Naive thymus-derived CD4-positive, alpha-beta T cell (primary cell): ENCODE measurements around the gene LACTB. TPM values are rescaled to one million over a fixed set of nuclear protein-coding genes. Genes with fewer than 3 reads are reported as not detected.

ENCODE experiments used
- ATAC-seq: fragments of 150-1000 bp; cut with Tn5 transposase; 2 replicates; pipeline ENCODE4 v1.10.0; 2021; ENCODE audit warnings: mild to moderate bottlenecking, moderate library complexity
- CTCF ChIA-PET: fragments of 350-600 bp; sonication (Branson Sonifier 250); formaldehyde crosslinking; loops from one replicate; lab custom pipeline; 2021; ENCODE audit warnings: antibody characterized with exemption; lab: Charles Lee
- POLR2A ChIA-PET: fragments of 350-600 bp; sonication (Branson Sonifier 250); formaldehyde crosslinking; loops from one replicate; lab custom pipeline; 2021; ENCODE audit warnings: antibody characterized with exemption, inconsistent platforms; lab: Charles Lee
- DNase-seq, 9 donors: peaks; one replicate each; pipeline versions ENCODE4 v3.0.0 to v3.0.0-alpha.2; 2020 to 2022; ENCODE audit warnings: mixed read lengths in 1 of 9
- H3K27ac ChIP-seq: one replicate; pipeline ENCODE4 v1.7.0; 2013; ENCODE audit warnings: mild to moderate bottlenecking, low read depth, low read length, moderate library complexity
- H3K27me3 ChIP-seq, 2 donors: one replicate each; pipeline ENCODE4 v1.7.0; 2013; ENCODE audit warnings: low read length in 2 of 2, mild to moderate bottlenecking in 2 of 2, moderate library complexity in 2 of 2; ENCODE audit not compliant: control insufficient read depth in 2 of 2, insufficient read depth in 2 of 2
- H3K36me3 ChIP-seq, 3 experiments: 1 replicate in 2 of 3; 2 replicates in 1 of 3; pipeline ENCODE4 v1.7.0; 2013; ENCODE audit warnings: low read length in 3 of 3, mild to moderate bottlenecking in 3 of 3, moderate library complexity in 1 of 3; ENCODE audit not compliant: insufficient read depth in 3 of 3, control insufficient read depth in 2 of 3
- H3K4me1 ChIP-seq, 2 donors: one replicate each; pipeline ENCODE4 v1.7.0; 2013; ENCODE audit warnings: low read length in 2 of 2, mild to moderate bottlenecking in 2 of 2, moderate library complexity in 1 of 2; ENCODE audit not compliant: control insufficient read depth in 2 of 2, insufficient read depth in 2 of 2
- H3K4me3 ChIP-seq: 2 replicates; pipeline ENCODE4 v1.7.0; 2013; ENCODE audit warnings: mild to moderate bottlenecking, low read length
- H3K9me3 ChIP-seq, 3 experiments: 1 replicate in 2 of 3; 2 replicates in 1 of 3; pipeline ENCODE4 v1.7.0; 2013; ENCODE audit warnings: low read length in 3 of 3; ENCODE audit not compliant: control insufficient read depth in 2 of 3
- H3K27ac Mint-ChIP-seq, 9 donors: one replicate each; pipeline ENCODE4 v1.8.0; 2020 to 2022; ENCODE audit warnings: mixed read lengths in 9 of 9, mild to moderate bottlenecking in 8 of 9, moderate library complexity in 5 of 9, inconsistent platforms in 2 of 9
- H3K27me3 Mint-ChIP-seq, 5 donors: one replicate each; pipeline ENCODE4 v1.8.0; 2021 to 2022; ENCODE audit warnings: mixed read lengths in 5 of 5, mild to moderate bottlenecking in 1 of 5
- H3K36me3 Mint-ChIP-seq, 5 donors: one replicate each; pipeline ENCODE4 v1.8.0; 2020 to 2022; ENCODE audit warnings: mixed read lengths in 5 of 5, mild to moderate bottlenecking in 3 of 5, inconsistent platforms in 1 of 5
- H3K4me1 Mint-ChIP-seq, 7 donors: one replicate each; pipeline ENCODE4 v1.8.0; 2020 to 2022; ENCODE audit warnings: mixed read lengths in 7 of 7, mild to moderate bottlenecking in 3 of 7, inconsistent platforms in 1 of 7
- H3K4me3 Mint-ChIP-seq, 10 donors: one replicate each; pipeline ENCODE4 v1.8.0; 2020 to 2022; ENCODE audit warnings: mild to moderate bottlenecking in 10 of 10, mixed read lengths in 10 of 10, moderate library complexity in 6 of 10, inconsistent platforms in 2 of 10
- H3K9me3 Mint-ChIP-seq, 11 donors: one replicate each; pipeline ENCODE4 v1.8.0; 2020 to 2022; ENCODE audit warnings: mixed read lengths in 11 of 11, mild to moderate bottlenecking in 4 of 11, inconsistent platforms in 1 of 11, moderate library complexity in 1 of 11
- intact Hi-C, 2 donors: fragments of 100-400 bp; cut with micrococcal nuclease; formaldehyde crosslinking; loops; one replicate each; pipeline ENCODE4 v1.15.1; 2023
- polyA plus RNA-seq, 2 donors: library from polyadenylated mRNA; unstranded; fragments of 300-500 nt; fragmentation: Illumina TruSeq; gene quantifications; one replicate each; pipeline ENCODE4 v1.2.3, GENCODE V29; 2021
- total RNA-seq, 6 experiments: library from RNA in 5 of 6; stranded (reverse) in 5 of 6; gene quantifications; 1 replicate in 5 of 6; 2 replicates in 1 of 6; pipeline ENCODE4 v1.2.3 and lab custom pipeline; 2021 to 2026

The LACTB gene
- total and polyA plus RNA-seq, 7 experiments from 2014 or later = 8.2 to 23.2 (median 10.4) TPM

DNA sequence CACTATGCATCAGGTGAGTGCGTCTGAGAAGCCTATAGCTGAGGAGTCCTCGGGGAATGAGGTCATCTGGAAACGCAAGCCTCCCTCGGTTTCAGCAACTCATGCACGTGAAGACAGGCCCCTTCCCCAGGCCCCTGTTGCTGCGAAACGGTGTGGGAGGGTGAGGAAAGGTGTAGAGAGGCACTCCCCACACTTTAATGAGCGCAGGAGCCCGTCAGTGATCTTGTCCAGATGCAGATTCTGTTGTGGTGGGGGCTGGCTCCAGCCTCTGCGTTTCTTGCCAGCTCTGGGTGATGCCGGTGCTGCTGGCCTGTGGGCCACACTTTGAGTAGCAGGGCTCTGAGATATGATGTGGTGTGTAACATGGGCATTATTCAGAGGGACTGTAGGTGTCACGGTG lies 38.6 kb upstream of the LACTB start:
- DNase-seq (no peak), ATAC-seq (no peak)
- peaks cover 0 to 19% (median 7%) of the 10 kb centered on the region in 5 donors for H3K27me3 Mint-ChIP-seq
- POLR2A ChIA-PET = no interaction called here
- no peaks in the 10 kb centered on the region for H3K36me3 Mint-ChIP-seq
- Histone ChIP-seq H3K36me3 (no peaks in the 10 kb centered on the region), H3K4me1 (no peaks in the 10 kb centered on the region), H3K4me3 (no peak overlapping the region), H3K27me3 (no peaks in the 10 kb centered on the region), H3K27ac (no peak overlapping the region), H3K9me3 (no peaks in the 10 kb centered on the region)
- no peaks in the 10 kb centered on the region for H3K9me3 Mint-ChIP-seq
- CTCF ChIA-PET = no interaction called here
- intact Hi-C loops = no loop called here
- H3K4me3 Mint-ChIP-seq = no peak overlapping the region
- no peak overlapping the region for H3K27ac Mint-ChIP-seq
- H3K4me1 Mint-ChIP-seq = peaks cover 0 to 2% (median 0%) of the 10 kb centered on the region in 7 donors

DNA sequence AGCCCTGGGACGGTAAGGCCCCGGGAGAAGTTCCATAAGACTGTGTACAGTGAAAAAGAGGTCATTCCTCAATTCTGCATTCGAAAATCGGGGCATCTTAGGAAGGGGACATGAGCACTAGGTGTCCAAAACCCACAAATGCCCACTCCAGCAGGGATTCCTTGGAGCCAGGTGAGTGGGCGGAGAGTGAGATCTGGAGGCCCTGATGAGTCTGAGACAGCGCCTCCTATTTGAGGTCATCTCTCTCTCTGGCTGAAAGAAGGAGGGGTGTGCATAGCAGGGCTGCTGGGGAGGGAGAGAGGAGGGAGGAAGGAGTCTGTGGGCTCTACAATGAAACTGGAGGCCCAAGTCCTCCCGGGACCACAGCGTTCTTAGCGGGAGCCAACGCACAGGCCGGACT lies 38.1 kb upstream of the LACTB start:
- no peaks in the 10 kb centered on the region for H3K36me3 Mint-ChIP-seq
- no peaks in the 10 kb centered on the region for H3K36me3 ChIP-seq
- no peak overlapping the region for H3K4me3 ChIP-seq
- H3K4me1 Mint-ChIP-seq = peaks cover 0 to 2% (median 0%) of the 10 kb centered on the region in 7 donors
- no peak for ATAC-seq
- intact Hi-C loops = no loop called here
- H3K27ac Mint-ChIP-seq = no peak overlapping the region
- no peaks in the 10 kb centered on the region for H3K4me1 ChIP-seq
- peaks cover 0 to 16% (median 7%) of the 10 kb centered on the region in 5 donors for H3K27me3 Mint-ChIP-seq
- no peaks in the 10 kb centered on the region for H3K27me3 ChIP-seq
- no peaks in the 10 kb centered on the region for H3K9me3 Mint-ChIP-seq
- H3K9me3 ChIP-seq = no peaks in the 10 kb centered on the region
- no peak overlapping the region for H3K27ac ChIP-seq
- CTCF ChIA-PET = no interaction called here
- DNase-seq = no peak
- POLR2A ChIA-PET = no interaction called here
- no peak overlapping the region for H3K4me3 Mint-ChIP-seq

DNA sequence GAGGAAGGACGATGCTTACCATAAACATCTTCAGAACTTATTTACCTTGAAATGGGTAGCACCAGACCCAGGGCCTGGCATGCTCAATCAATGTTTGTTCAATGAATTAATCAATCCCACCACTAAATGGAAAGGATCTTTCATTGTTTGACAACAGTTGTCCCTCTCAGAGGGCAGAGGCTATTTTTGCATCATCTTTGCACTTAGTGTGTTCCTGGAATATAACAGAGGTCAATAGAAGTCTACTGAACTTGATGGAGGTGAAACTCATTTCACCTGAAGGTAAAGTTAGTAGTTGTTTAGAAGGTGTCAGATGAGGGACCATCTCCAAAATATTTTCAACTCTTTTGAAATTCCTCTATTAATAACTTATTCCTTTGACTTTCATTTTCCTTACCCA lies 36.9 kb upstream of the LACTB start:
- Histone ChIP-seq H3K4me1 (no peaks in the 10 kb centered on the region), H3K4me3 (no peak overlapping the region), H3K27me3 (no peaks in the 10 kb centered on the region), H3K27ac (no peak overlapping the region), H3K9me3 (no peaks in the 10 kb centered on the region), H3K36me3 (no peaks in the 10 kb centered on the region)
- Mint-ChIP-seq H3K4me3 (no peak overlapping the region), H3K4me1 (peaks cover 0 to 4% (median 0%) of the 10 kb centered on the region in 7 donors), H3K27me3 (peaks cover 0 to 15% (median 7%) of the 10 kb centered on the region in 5 donors), H3K36me3 (no peaks in the 10 kb centered on the region), H3K9me3 (no peaks in the 10 kb centered on the region), H3K27ac (no peak overlapping the region)
- intact Hi-C loops = no loop called here
- DNase-seq (no peak), ATAC-seq (no peak)
- ChIA-PET POLR2A (no interaction called here), CTCF (no interaction called here)

DNA sequence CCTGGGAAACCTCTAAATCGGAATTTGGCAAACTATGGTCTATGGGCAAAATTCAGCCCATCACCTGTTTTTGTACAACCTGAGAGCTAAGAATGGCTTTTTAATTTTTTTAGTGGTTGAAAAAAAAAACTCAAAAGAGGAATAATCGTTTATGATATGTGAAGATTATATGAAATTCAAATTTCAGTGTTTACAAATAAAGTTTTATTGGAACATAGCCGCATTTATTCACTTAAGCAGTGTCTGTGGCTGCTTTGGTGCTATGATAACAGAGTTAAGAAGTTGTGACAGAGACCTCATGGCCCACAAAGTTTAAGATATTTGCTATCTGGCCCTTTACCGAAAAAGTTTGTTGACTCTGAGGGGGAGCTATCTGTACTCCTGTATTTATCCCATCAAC lies 36.4 kb upstream of the LACTB start:
- no peaks in the 10 kb centered on the region for H3K9me3 ChIP-seq
- Mint-ChIP-seq H3K4me1 (peaks cover 0 to 4% (median 0%) of the 10 kb centered on the region in 7 donors), H3K9me3 (no peaks in the 10 kb centered on the region), H3K36me3 (no peaks in the 10 kb centered on the region), H3K4me3 (no peak overlapping the region), H3K27me3 (peaks cover 0 to 15% (median 7%) of the 10 kb centered on the region in 5 donors), H3K27ac (no peak overlapping the region)
- H3K4me3 ChIP-seq = no peak overlapping the region
- DNase-seq (no peak), ATAC-seq (no peak)
- no peaks in the 10 kb centered on the region for H3K36me3 ChIP-seq
- POLR2A ChIA-PET = no interaction called here
- CTCF ChIA-PET = no interaction called here
- intact Hi-C loops = no loop called here
- H3K27me3 ChIP-seq = no peaks in the 10 kb centered on the region
- no peak overlapping the region for H3K27ac ChIP-seq
- no peaks in the 10 kb centered on the region for H3K4me1 ChIP-seq

DNA sequence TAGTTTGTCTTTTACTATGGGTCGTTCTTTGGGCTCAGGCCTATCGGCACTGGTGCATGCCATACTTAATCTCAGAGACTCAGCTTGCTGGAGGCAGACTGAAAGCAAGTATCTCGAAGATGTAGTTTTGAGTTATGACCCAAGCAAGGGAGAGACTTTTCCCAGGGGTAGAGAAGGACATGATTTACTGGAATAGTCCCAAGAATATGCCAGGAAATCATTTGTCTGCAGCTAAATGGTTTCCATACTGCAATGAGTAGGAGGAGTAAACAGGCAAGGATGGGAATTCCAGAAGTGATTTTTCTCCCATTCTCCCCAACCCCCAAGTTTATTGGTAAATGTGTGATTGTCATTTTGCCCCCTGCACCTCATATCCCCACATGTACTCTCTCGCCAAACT lies 35.4 kb upstream of the LACTB start:
- POLR2A ChIA-PET = no interaction called here

DNA sequence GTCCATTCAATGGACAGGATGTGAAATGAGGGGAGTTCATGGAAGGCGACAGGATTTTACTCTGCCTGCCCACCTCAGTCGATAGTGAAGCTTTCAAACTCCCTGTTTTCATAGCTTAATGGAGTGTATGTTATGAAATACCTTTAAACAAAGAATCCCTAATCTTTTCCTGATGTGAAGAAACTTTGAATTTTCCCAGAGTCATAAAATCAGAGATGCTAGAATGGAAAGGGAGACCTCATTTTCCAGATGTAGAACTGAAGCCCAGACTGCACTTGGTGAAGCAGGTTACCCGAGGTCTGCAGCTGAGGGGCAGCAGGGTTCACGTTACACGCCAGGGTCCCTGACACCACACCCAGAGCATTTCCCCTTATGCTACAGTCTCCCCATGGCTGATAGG lies 34.7 kb upstream of the LACTB start:
- Mint-ChIP-seq H3K4me1 (peaks cover 0 to 4% (median 0%) of the 10 kb centered on the region in 7 donors), H3K36me3 (no peaks in the 10 kb centered on the region), H3K27ac (no peak overlapping the region), H3K27me3 (peaks cover 0 to 18% (median 0%) of the 10 kb centered on the region in 5 donors), H3K4me3 (no peak overlapping the region), H3K9me3 (no peaks in the 10 kb centered on the region)
- ATAC-seq (no peak), DNase-seq (no peak)
- Histone ChIP-seq H3K4me1 (no peaks in the 10 kb centered on the region), H3K9me3 (no peaks in the 10 kb centered on the region), H3K4me3 (no peak overlapping the region), H3K36me3 (no peaks in the 10 kb centered on the region), H3K27me3 (no peaks in the 10 kb centered on the region), H3K27ac (no peak overlapping the region)
- ChIA-PET POLR2A (no interaction called here), CTCF (interaction anchor here (0.8 to 2.3 kb wide), 2 partner anchors 10 to 39 kb away, joined by 3 to 7 read pairs; no protein-coding TSS in a partner anchor)
- intact Hi-C loops = no loop called here

More for the DNA sequence above, 35.4 kb upstream of the LACTB start:
- H3K27ac ChIP-seq = no peak overlapping the region
- H3K4me3 ChIP-seq = no peak overlapping the region
- H3K9me3 Mint-ChIP-seq = no peaks in the 10 kb centered on the region
- no peak for DNase-seq
- H3K4me1 ChIP-seq = no peaks in the 10 kb centered on the region
- CTCF ChIA-PET = interaction anchor here (0.8 to 2.3 kb wide), 2 partner anchors 11 to 39 kb away, joined by 3 to 7 read pairs; no protein-coding TSS in a partner anchor
- peaks cover 0 to 15% (median 0%) of the 10 kb centered on the region in 5 donors for H3K27me3 Mint-ChIP-seq
- H3K36me3 Mint-ChIP-seq = no peaks in the 10 kb centered on the region
- H3K9me3 ChIP-seq = no peaks in the 10 kb centered on the region
- intact Hi-C loops = no loop called here
- no peak overlapping the region for H3K27ac Mint-ChIP-seq
- H3K4me3 Mint-ChIP-seq = no peak overlapping the region
- H3K36me3 ChIP-seq = no peaks in the 10 kb centered on the region
- H3K27me3 ChIP-seq = no peaks in the 10 kb centered on the region
- no peak for ATAC-seq
- H3K4me1 Mint-ChIP-seq = peaks cover 0 to 4% (median 0%) of the 10 kb centered on the region in 7 donors

DNA sequence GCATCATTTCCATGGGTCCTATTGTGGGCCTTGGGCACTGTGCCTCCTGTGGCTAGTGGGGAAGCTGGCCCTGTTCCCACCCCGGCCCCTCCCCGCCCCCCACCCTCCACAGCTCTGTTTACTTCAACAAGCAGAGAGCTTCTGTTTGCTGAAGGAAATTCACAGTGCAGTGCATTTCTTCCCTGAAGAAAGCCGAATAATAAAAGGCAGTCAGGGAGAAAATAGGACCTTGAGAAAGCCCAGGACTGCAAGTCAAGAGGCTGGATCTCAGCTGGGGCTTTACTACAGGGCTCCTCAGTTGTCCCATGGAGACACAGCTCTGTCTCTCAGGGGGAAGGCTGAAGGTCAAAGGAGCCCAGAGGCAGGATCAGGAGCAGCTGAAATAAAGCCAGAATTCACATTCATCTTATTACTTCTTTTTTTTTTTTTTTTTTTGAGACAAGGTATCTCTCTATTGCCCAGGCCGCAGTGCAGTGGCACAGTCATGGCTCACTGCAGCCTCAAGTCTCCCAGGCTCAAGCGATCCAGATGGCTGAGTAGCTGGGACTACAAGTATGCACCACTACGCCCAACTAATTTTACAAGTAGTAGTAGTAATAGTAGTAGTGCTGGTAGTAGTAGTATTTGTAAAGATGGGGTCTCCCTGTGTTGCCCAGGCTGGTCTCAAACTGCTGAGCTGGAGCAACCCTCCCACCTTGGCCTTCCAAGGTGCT lies 33.0 kb upstream of the LACTB start:
- ATAC-seq = no peak
- POLR2A ChIA-PET = no interaction called here

More for the DNA sequence above, 33.0 kb upstream of the LACTB start:
- Mint-ChIP-seq H3K9me3 (no peaks in the 10 kb centered on the region), H3K27ac (no peak overlapping the region), H3K36me3 (no peaks in the 10 kb centered on the region), H3K27me3 (peaks cover 0 to 18% (median 0%) of the 10 kb centered on the region in 5 donors), H3K4me1 (peaks cover 0 to 4% (median 0%) of the 10 kb centered on the region in 7 donors), H3K4me3 (no peak overlapping the region)
- Histone ChIP-seq H3K36me3 (no peaks in the 10 kb centered on the region), H3K4me3 (no peak overlapping the region), H3K27me3 (no peaks in the 10 kb centered on the region), H3K9me3 (no peaks in the 10 kb centered on the region), H3K4me1 (no peaks in the 10 kb centered on the region), H3K27ac (no peak overlapping the region)
- CTCF ChIA-PET = interaction anchor here (0.7 to 0.8 kb wide), 2 partner anchors 8 to 204 kb away, joined by 3 read pairs; no protein-coding TSS in a partner anchor
- DNase-seq = no peak
- intact Hi-C loops = no loop called here
